Caco-2 (cell line): Measurements from ENCODE around the gene ZNF500. TPM values are rescaled to one million over a fixed set of nuclear protein-coding genes. Genes with fewer than 3 reads are reported as not detected.

ENCODE experiments used
- BruUV-seq: library from RNA; stranded (reverse); fragments of 400-500 nt; replicated peaks from 2 replicates; lab custom pipeline; 2021; lab: Mats Ljungman, UMichigan
- CTCF ChIA-PET: fragments of 300-600 bp; sonication (Branson Sonifier 250); formaldehyde crosslinking; loops from one replicate; lab custom pipeline; 2022; ENCODE audit warnings: antibody characterized with exemption; lab: Charles Lee
- POLR2A ChIA-PET: fragments of 300-600 bp; sonication (Branson Sonifier 250); formaldehyde crosslinking; loops from one replicate; lab custom pipeline; 2022; ENCODE audit warnings: antibody characterized with exemption; lab: Charles Lee
- DNase-seq, 2 experiments: peaks; one replicate each; pipeline versions ENCODE4 v3.0.0 to v3.0.0-alpha.2; 2020 to 2022
- H3K27me3 ChIP-seq: replicated peaks from 2 replicates; pipeline ENCODE4 v1.6.0; 2011; ENCODE audit warnings: low read length; ENCODE audit not compliant: control insufficient read depth, insufficient read depth
- H3K36me3 ChIP-seq: 2 replicates; pipeline ENCODE4 v1.5.1; 2011; ENCODE audit warnings: low read length; ENCODE audit not compliant: control insufficient read depth, insufficient read depth
- H3K4me1 ChIP-seq: fragments of 250-450 bp; sonication (Bioruptor Pico); 2 replicates; pipeline ENCODE4 v1.5.1; 2020; ENCODE audit warnings: mild to moderate bottlenecking
- H3K4me3 ChIP-seq: 2 replicates; pipeline ENCODE4 v1.5.1; 2011; ENCODE audit warnings: low read depth, mild to moderate bottlenecking, control low read depth, low read length
- H3K9me3 ChIP-seq: fragments of 250-450 bp; sonication (Bioruptor Pico); 2 replicates; pipeline ENCODE4 v1.5.1; 2020; ENCODE audit warnings: mild to moderate bottlenecking, moderate library complexity
- H3K27ac Mint-ChIP-seq: one replicate; pipeline ENCODE4 v1.8.0; 2022; ENCODE audit warnings: mixed read lengths; ENCODE audit not compliant: unreplicated experiment
- H3K27me3 Mint-ChIP-seq: one replicate; pipeline ENCODE4 v1.8.0; 2022; ENCODE audit warnings: mixed read lengths; ENCODE audit not compliant: insufficient read depth, unreplicated experiment
- H3K36me3 Mint-ChIP-seq: one replicate; pipeline ENCODE4 v1.8.0; 2022; ENCODE audit warnings: mild to moderate bottlenecking, mixed read lengths; ENCODE audit not compliant: insufficient read depth, unreplicated experiment
- H3K4me1 Mint-ChIP-seq: one replicate; pipeline ENCODE4 v1.8.0; 2022; ENCODE audit warnings: low read depth, mixed read lengths; ENCODE audit not compliant: unreplicated experiment
- H3K4me3 Mint-ChIP-seq: one replicate; pipeline ENCODE4 v1.8.0; 2022; ENCODE audit warnings: mild to moderate bottlenecking, moderate library complexity, mixed read lengths; ENCODE audit not compliant: unreplicated experiment
- H3K9me3 Mint-ChIP-seq: one replicate; pipeline ENCODE4 v1.8.0; 2022; ENCODE audit warnings: mixed read lengths; ENCODE audit not compliant: unreplicated experiment
- CTCF ChIP-seq, 2 experiments: fragments of 200-600 bp in 1 of 2; IDR thresholded peaks; 1 replicate in 1 of 2; 2 replicates in 1 of 2; pipeline versions ENCODE4 v1.5.1 to v1.8.0; 2011 to 2022; ENCODE audit warnings: antibody characterized with exemption in 1 of 2, control low read depth in 1 of 2, inconsistent platforms in 1 of 2, low read depth in 1 of 2, low read length in 1 of 2, mild to moderate bottlenecking in 1 of 2, moderate library complexity in 1 of 2; ENCODE audit not compliant: insufficient read depth in 1 of 2, severe bottlenecking in 1 of 2, unreplicated experiment in 1 of 2
- intact Hi-C: fragments of 100-400 bp; cut with micrococcal nuclease; formaldehyde crosslinking; loops from one replicate; pipeline ENCODE4 v1.10.0; 2022; ENCODE audit not compliant: unreplicated experiment
- total RNA-seq: library from RNA; stranded (reverse); gene quantifications from 2 replicates; pipeline ENCODE4 v1.2.3, GENCODE V29; 2022

ZNF500 gene
- total RNA-seq, 1 experiment from 2014 or later = 12.9 TPM

GRCh38 chr16:4762205-4762604 lies 4.8 kb downstream of the ZNF500 start:
- H3K27me3 ChIP-seq = no peaks in the 10 kb centered on the region
- H3K9me3 Mint-ChIP-seq = no peaks in the 10 kb centered on the region
- 0 out of 2 replicates have a peak, but pooled peaks cover 2% of the 10 kb centered on the region for H3K36me3 ChIP-seq
- H3K27me3 Mint-ChIP-seq = no peaks in the 10 kb centered on the region
- ChIA-PET CTCF (no interaction called here), POLR2A (interaction anchor here (0.6 kb wide), 1 partner anchor 68 kb away, joined by 3 read pairs; no protein-coding TSS in a partner anchor)
- no peak overlapping the region for H3K4me3 ChIP-seq
- intact Hi-C loops = no loop called here
- H3K4me1 Mint-ChIP-seq = no peaks in the 10 kb centered on the region
- BruUV-seq = no TSS peak
- no peak for TF ChIP-seq CTCF (IDR thresholded peaks at IDR 0.05; ENCODE audit: insufficient read depth in 1 of 2, low read depth in 1 of 2, low read length in 1 of 2, severe bottlenecking in 1 of 2, unreplicated experiment in 1 of 2)
- no peak overlapping the region for H3K27ac Mint-ChIP-seq
- no peak for DNase-seq
- H3K4me3 Mint-ChIP-seq = no peak overlapping the region
- no peaks in the 10 kb centered on the region for H3K4me1 ChIP-seq
- H3K9me3 ChIP-seq = no peaks in the 10 kb centered on the region
- H3K36me3 Mint-ChIP-seq = peaks cover 50% of the 10 kb centered on the region

GRCh38 chr16:4760221-4760910 lies 6.6 kb downstream of the ZNF500 start:
- H3K27ac Mint-ChIP-seq = no peak overlapping the region
- no peaks in the 10 kb centered on the region for H3K27me3 Mint-ChIP-seq
- POLR2A ChIA-PET = no interaction called here
- Histone ChIP-seq H3K4me3 (no peak overlapping the region), H3K36me3 (peaks cover 8% of the 10 kb centered on the region), H3K4me1 (no peaks in the 10 kb centered on the region), H3K27me3 (no peaks in the 10 kb centered on the region), H3K9me3 (0 out of 2 replicates have a peak, but pooled peaks cover 5% of the 10 kb centered on the region)
- CTCF ChIA-PET = interaction anchor here (1.2 kb wide), 1 partner anchor 45 kb away, joined by 3 read pairs; no protein-coding TSS in a partner anchor
- intact Hi-C loops = no loop called here
- H3K36me3 Mint-ChIP-seq = peaks cover 65% of the 10 kb centered on the region
- TF ChIP-seq CTCF (IDR thresholded peaks at IDR 0.05; ENCODE audit: insufficient read depth in 1 of 2, low read depth in 1 of 2, low read length in 1 of 2, severe bottlenecking in 1 of 2, unreplicated experiment in 1 of 2) = no peak
- H3K4me3 Mint-ChIP-seq = no peak overlapping the region
- no peaks in the 10 kb centered on the region for H3K9me3 Mint-ChIP-seq
- BruUV-seq = no TSS peak
- DNase-seq = no peak
- no peaks in the 10 kb centered on the region for H3K4me1 Mint-ChIP-seq

- Mint-ChIP-seq H3K36me3 (peaks cover 63% of the 10 kb centered on the region), H3K4me3 (no peak overlapping the region), H3K4me1 (no peaks in the 10 kb centered on the region), H3K9me3 (no peaks in the 10 kb centered on the region), H3K27ac (no peak overlapping the region), H3K27me3 (no peaks in the 10 kb centered on the region)
- CTCF ChIA-PET = no interaction called here
- H3K9me3 ChIP-seq = 0 out of 2 replicates have a peak, but pooled peaks cover 9% of the 10 kb centered on the region
- DNase-seq = no peak
- H3K4me3 ChIP-seq = no peak overlapping the region
- POLR2A ChIA-PET = no interaction called here
- H3K36me3 ChIP-seq = peaks cover 6% of the 10 kb centered on the region
- intact Hi-C loops = no loop called here
- H3K4me1 ChIP-seq = no peaks in the 10 kb centered on the region
- no peaks in the 10 kb centered on the region for H3K27me3 ChIP-seq
- BruUV-seq = no TSS peak
- TF ChIP-seq CTCF (IDR thresholded peaks at IDR 0.05; ENCODE audit: insufficient read depth in 1 of 2, low read depth in 1 of 2, low read length in 1 of 2, severe bottlenecking in 1 of 2, unreplicated experiment in 1 of 2) = no peak
These were observed 11.3 kb downstream of the ZNF500 start for GRCh38 chr16:4755687-4756086.
